Trophoblast cell (in vitro differentiated cells and primary cell): Measurements from ENCODE around the gene WNK1.

Source experiments
- DNase-seq, 2 donors: peaks; one replicate each; pipeline ENCODE4 v3.0.0-alpha.2; 2016
- H2AFZ ChIP-seq: 2 replicates; pipeline ENCODE4 v1.6.1; 2013; ENCODE audit warnings: low read length, moderate library complexity, mild to moderate bottlenecking; ENCODE audit not compliant: insufficient read depth, poor library complexity
- H2AK5ac ChIP-seq: 2 replicates; pipeline ENCODE4 v1.6.1; 2013; ENCODE audit warnings: mild to moderate bottlenecking, low read length
- H2BK120ac ChIP-seq: 2 replicates; pipeline ENCODE4 v1.6.1; 2013; ENCODE audit warnings: low read length, mild to moderate bottlenecking, moderate library complexity; ENCODE audit not compliant: insufficient read depth, poor library complexity
- H2BK12ac ChIP-seq: 2 replicates; pipeline ENCODE4 v1.6.1; 2013; ENCODE audit warnings: mild to moderate bottlenecking, low read length, moderate library complexity
- H2BK5ac ChIP-seq: 2 replicates; pipeline ENCODE4 v1.6.1; 2013; ENCODE audit warnings: low read length, low read depth, moderate library complexity, mild to moderate bottlenecking; ENCODE audit not compliant: poor library complexity
- H3K14ac ChIP-seq: 2 replicates; pipeline ENCODE4 v1.6.1; 2013; ENCODE audit warnings: mild to moderate bottlenecking, low read length
- H3K18ac ChIP-seq: 2 replicates; pipeline ENCODE4 v1.6.1; 2013; ENCODE audit warnings: mild to moderate bottlenecking, low read length
- H3K23ac ChIP-seq: 2 replicates; pipeline ENCODE4 v1.6.1; 2013; ENCODE audit warnings: low read length
- H3K27ac ChIP-seq: 2 replicates; pipeline ENCODE4 v1.5.1; 2013; ENCODE audit warnings: low read depth, mild to moderate bottlenecking, inconsistent platforms, low read length, moderate library complexity
- H3K27me3 ChIP-seq: 2 replicates; pipeline ENCODE4 v1.6.1; 2013; ENCODE audit warnings: inconsistent platforms, mild to moderate bottlenecking, low read length, moderate library complexity; ENCODE audit not compliant: insufficient read depth
- H3K36me3 ChIP-seq, 2 experiments: 1 replicate in 1 of 2; 2 replicates in 1 of 2; pipeline ENCODE4 v1.6.1; 2013; ENCODE audit warnings: low read length in 2 of 2, mild to moderate bottlenecking in 2 of 2, moderate library complexity in 1 of 2; ENCODE audit not compliant: insufficient read depth in 2 of 2, control insufficient read depth in 1 of 2
- H3K4ac ChIP-seq: 2 replicates; pipeline ENCODE4 v1.6.1; 2013; ENCODE audit warnings: low read depth, mild to moderate bottlenecking, low read length, moderate library complexity
- H3K4me1 ChIP-seq, 2 experiments: 1 replicate in 1 of 2; 2 replicates in 1 of 2; pipeline ENCODE4 v1.6.1; 2013; ENCODE audit warnings: low read length in 2 of 2, mild to moderate bottlenecking in 2 of 2, moderate library complexity in 1 of 2; ENCODE audit not compliant: insufficient read depth in 2 of 2, control insufficient read depth in 1 of 2
- H3K4me2 ChIP-seq: 2 replicates; pipeline ENCODE4 v1.6.1; 2013; ENCODE audit warnings: inconsistent platforms, mild to moderate bottlenecking, low read length, moderate library complexity
- H3K4me3 ChIP-seq: 2 replicates; pipeline ENCODE4 v1.5.1; 2013; ENCODE audit warnings: mild to moderate bottlenecking, low read depth, low read length, inconsistent platforms
- H3K79me1 ChIP-seq: one replicate; pipeline ENCODE4 v1.6.1; 2013; ENCODE audit warnings: low read length
- H3K79me2 ChIP-seq: 2 replicates; pipeline ENCODE4 v1.6.1; 2013; ENCODE audit warnings: low read length, mild to moderate bottlenecking; ENCODE audit not compliant: control insufficient read depth, insufficient read depth, poor library complexity
- H3K9ac ChIP-seq: 2 replicates; pipeline ENCODE4 v1.6.1; 2013; ENCODE audit warnings: mild to moderate bottlenecking, low read length
- H3K9me3 ChIP-seq: 2 replicates; pipeline ENCODE4 v1.6.1; 2013; ENCODE audit warnings: low read depth, mild to moderate bottlenecking, control low read depth, inconsistent platforms, low read length; ENCODE audit not compliant: insufficient read depth
- H4K12ac ChIP-seq: 2 replicates; pipeline ENCODE4 v1.6.1; 2013; ENCODE audit warnings: low read depth, mild to moderate bottlenecking, low read length, moderate library complexity
- H4K8ac ChIP-seq: 2 replicates; pipeline ENCODE4 v1.6.1; 2013; ENCODE audit warnings: low read depth, mild to moderate bottlenecking, low read length, moderate library complexity
- H4K91ac ChIP-seq: one replicate; pipeline ENCODE4 v1.6.1; 2013; ENCODE audit warnings: low read depth, mild to moderate bottlenecking, low read length, moderate library complexity
- WGBS: extraction: QIAGEN DNeasy Blood & Tissue Kit; methylation state at CpG from one replicate; pipeline ENCODE4 v1.1.7; 2013; ENCODE audit warnings: missing lambda C conversion rate; ENCODE audit not compliant: insufficient read length, insufficient coverage; ENCODE audit errors: extremely low coverage; 5-methylcytosine and 5-hydroxymethylcytosine counted together

WNK1 gene

DNA sequence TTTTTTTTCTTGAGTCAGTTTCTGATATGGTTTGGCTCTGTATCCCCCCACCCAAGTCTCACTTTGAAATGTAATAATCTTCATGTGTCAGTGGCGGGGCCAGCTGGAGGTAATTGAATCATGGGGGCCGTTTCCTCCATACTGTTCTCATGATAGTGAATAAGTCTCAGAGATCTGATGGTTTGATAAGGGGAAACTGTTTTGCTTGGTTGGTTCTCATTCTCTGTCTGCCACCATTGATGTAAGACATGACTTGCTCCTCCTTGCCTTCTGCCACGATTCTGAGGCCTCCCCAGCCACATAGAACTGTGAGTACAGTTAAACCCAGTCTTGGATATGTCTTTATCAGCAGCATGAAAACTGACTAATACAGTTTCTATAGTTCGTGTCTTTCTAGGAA, 42.9 kb downstream of the WNK1 start:
- no peak overlapping the region for H2BK5ac ChIP-seq
- peak overlapping the region; percentile 75 for H3K4ac ChIP-seq
- no peaks in the 10 kb centered on the region for H3K79me1 ChIP-seq
- no peak overlapping the region for H3K14ac ChIP-seq
- no peaks in the 10 kb centered on the region for H3K27me3 ChIP-seq
- no peak overlapping the region for H3K18ac ChIP-seq
- H4K91ac ChIP-seq, result no peak overlapping the region
- no peak overlapping the region for H3K9ac ChIP-seq
- no peak overlapping the region for H3K4me2 ChIP-seq
- peaks cover 3 to 9% of the 10 kb centered on the region in 2 experiments for H3K4me1 ChIP-seq
- H4K8ac ChIP-seq, result no peak overlapping the region
- H3K4me3 ChIP-seq, result no peak overlapping the region
- H3K36me3 ChIP-seq, result peaks cover 0 to 1% of the 10 kb centered on the region in 2 experiments
- H2BK120ac ChIP-seq, result no peak overlapping the region
- no peak overlapping the region for H4K12ac ChIP-seq
- H2BK12ac ChIP-seq, result no peak overlapping the region
- H3K9me3 ChIP-seq, result no peaks in the 10 kb centered on the region
- H2AK5ac ChIP-seq, result no peak overlapping the region
- H3K79me2 ChIP-seq, result peaks cover 3% of the 10 kb centered on the region
- no CpG with 5 or more reads among the region's 4 CpGs for WGBS
- DNase-seq, result no peak
- no peak overlapping the region for H3K27ac ChIP-seq
- H2AFZ ChIP-seq, result no peak overlapping the region
- no peak overlapping the region for H3K23ac ChIP-seq

DNA sequence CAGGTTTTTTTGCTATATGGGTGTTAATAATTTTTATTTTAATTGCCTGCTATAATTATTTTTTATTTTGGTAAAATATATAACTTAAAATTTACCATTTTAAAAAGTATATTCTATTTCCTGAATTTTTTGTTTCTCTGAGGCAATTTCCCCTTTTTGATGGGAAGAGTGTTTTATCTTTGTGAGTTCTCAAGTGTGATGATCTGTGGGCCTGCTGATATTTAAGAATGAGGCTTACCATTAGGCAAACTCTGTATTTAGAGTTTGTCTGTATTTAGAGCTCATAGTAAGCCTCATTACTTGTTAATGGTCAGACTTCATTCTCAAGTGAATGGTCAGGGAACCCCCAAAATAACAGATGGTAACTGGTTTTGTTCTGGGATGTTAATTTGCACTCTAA, 48.0 kb downstream of the WNK1 start:
- H3K14ac ChIP-seq, result no peak overlapping the region
- no peak overlapping the region for H3K18ac ChIP-seq
- H3K4ac ChIP-seq, result no peak overlapping the region
- no peak for DNase-seq
- H3K79me1 ChIP-seq, result no peaks in the 10 kb centered on the region
- H2BK5ac ChIP-seq, result no peak overlapping the region
- no peak overlapping the region for H4K12ac ChIP-seq
- H3K9ac ChIP-seq, result no peak overlapping the region
- no peak overlapping the region for H4K8ac ChIP-seq
- H3K4me1 ChIP-seq, result peaks cover 3 to 4% of the 10 kb centered on the region in 2 experiments
- H4K91ac ChIP-seq, result no peak overlapping the region
- H2BK120ac ChIP-seq, result no peak overlapping the region
- H2BK12ac ChIP-seq, result no peak overlapping the region
- H2AFZ ChIP-seq, result no peak overlapping the region
- no peak overlapping the region for H2AK5ac ChIP-seq
- no peak overlapping the region for H3K23ac ChIP-seq
- no peak overlapping the region for H3K4me2 ChIP-seq
- no peak overlapping the region for H3K4me3 ChIP-seq
- H3K27me3 ChIP-seq, result no peaks in the 10 kb centered on the region
- no peak overlapping the region for H3K27ac ChIP-seq
- H3K79me2 ChIP-seq, result peaks cover 6% of the 10 kb centered on the region
- no peaks in the 10 kb centered on the region for H3K9me3 ChIP-seq
- peaks cover 0 to 1% of the 10 kb centered on the region in 2 experiments for H3K36me3 ChIP-seq

DNA sequence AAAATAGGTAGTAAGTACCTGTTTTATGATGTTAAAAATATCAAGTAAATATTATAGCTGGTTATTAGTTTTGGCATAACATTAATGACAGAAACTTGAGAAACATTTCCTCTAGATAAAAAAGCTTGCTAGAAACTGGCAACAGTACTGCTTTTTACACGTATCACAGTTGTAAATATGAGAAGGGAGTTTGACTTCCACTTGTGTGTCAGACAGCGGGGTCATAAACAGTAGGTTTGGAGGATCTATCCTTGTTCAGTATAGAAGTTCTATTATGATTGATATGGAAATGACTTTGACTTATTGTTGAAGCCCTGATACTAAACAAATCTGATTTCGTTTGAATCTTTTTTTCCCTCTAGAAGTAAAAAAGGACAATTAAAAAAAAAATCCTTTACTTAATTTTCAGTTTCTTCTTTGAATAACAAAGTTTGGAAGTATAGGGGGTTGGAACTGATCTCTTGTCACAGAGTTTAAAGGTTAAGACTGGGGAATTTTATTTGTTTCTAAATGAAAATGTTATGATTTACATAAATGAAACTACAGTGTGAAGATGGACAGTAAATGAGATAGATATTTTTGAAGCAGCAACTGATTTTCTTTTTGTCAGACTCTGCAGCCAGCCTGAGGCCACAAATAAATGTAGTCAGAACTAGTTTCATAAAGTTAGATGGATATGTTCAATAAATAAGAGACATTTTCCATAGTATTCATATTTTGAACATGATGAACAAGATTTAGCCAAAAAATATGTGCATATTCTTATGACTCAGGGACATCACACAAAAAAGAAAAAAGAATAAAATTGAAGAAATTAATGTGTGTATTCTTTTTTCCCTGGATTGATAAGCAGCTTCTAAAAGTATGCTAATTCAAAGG, 50.1 kb downstream of the WNK1 start:
- Histone ChIP-seq H2BK12ac (no peak overlapping the region), H3K4ac (no peak overlapping the region), H2BK5ac (no peak overlapping the region), H3K79me1 (no peaks in the 10 kb centered on the region), H3K4me3 (no peak overlapping the region), H3K4me1 (no peaks in the 10 kb centered on the region), H2BK120ac (no peak overlapping the region), H4K8ac (no peak overlapping the region), H3K14ac (no peak overlapping the region), H4K91ac (no peak overlapping the region), H3K36me3 (peaks cover 0 to 1% of the 10 kb centered on the region in 2 experiments), H2AFZ (no peak overlapping the region), H3K9me3 (no peaks in the 10 kb centered on the region), H3K18ac (no peak overlapping the region), H3K27me3 (no peaks in the 10 kb centered on the region), H3K23ac (no peak overlapping the region), H3K27ac (no peak overlapping the region), H4K12ac (no peak overlapping the region), H2AK5ac (no peak overlapping the region), H3K4me2 (no peak overlapping the region), H3K9ac (no peak overlapping the region), H3K79me2 (peaks cover 3% of the 10 kb centered on the region)
- DNase-seq, result no peak
- no CpG with 5 or more reads among the region's 3 CpGs for WGBS

DNA sequence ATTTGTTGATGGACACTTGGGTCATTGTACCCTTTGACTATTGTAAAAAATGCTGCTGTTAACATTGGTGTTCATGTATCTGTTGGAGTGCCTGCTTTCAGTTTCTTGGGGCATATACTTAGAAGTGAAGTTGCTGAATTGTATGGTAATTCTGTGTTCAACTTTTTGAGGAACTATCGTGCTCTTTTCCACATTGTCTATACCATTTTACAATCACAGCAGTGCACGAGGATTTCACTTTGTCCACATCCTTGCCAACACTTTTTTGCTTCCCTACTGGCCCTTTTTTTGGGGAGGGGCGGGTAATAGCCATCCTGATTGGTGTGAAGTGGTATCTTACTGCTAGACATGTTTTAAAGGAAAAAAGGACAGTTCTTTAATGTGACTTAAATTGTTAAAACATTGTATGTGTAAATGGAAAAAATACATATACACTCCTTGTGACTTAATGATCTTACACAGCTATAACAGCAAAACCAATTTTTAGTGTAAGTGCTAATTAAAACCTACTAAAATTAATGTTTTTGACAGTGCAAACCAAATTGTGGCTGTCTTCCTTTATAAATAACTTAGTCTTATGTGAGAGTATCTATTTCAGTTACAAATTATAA, 52.7 kb downstream of the WNK1 start:
- peaks cover 3% of the 10 kb centered on the region for H3K79me2 ChIP-seq
- no peaks in the 10 kb centered on the region for H3K4me1 ChIP-seq
- no peaks in the 10 kb centered on the region for H3K9me3 ChIP-seq
- H2BK12ac ChIP-seq, result no peak overlapping the region
- H4K12ac ChIP-seq, result no peak overlapping the region
- H2BK120ac ChIP-seq, result no peak overlapping the region
- H3K9ac ChIP-seq, result no peak overlapping the region
- no peak overlapping the region for H4K91ac ChIP-seq
- WGBS, result no CpG with 5 or more reads among the region's 3 CpGs
- no peaks in the 10 kb centered on the region for H3K79me1 ChIP-seq
- no peaks in the 10 kb centered on the region for H3K36me3 ChIP-seq
- H2AK5ac ChIP-seq, result no peak overlapping the region
- H2AFZ ChIP-seq, result no peak overlapping the region
- no peak overlapping the region for H3K23ac ChIP-seq
- no peak overlapping the region for H3K4me3 ChIP-seq
- no peak overlapping the region for H3K27ac ChIP-seq
- H3K27me3 ChIP-seq, result no peaks in the 10 kb centered on the region
- H2BK5ac ChIP-seq, result no peak overlapping the region
- no peak overlapping the region for H4K8ac ChIP-seq
- H3K4me2 ChIP-seq, result no peak overlapping the region
- no peak for DNase-seq
- no peak overlapping the region for H3K14ac ChIP-seq
- peak overlapping the region; percentile 19 for H3K4ac ChIP-seq
- no peak overlapping the region for H3K18ac ChIP-seq
